Ascending aorta (tissue), 2 donors: ENCODE measurements around the gene CLDN2. TPM values are rescaled to one million over a fixed set of nuclear protein-coding genes. Genes with fewer than 3 reads are reported as not detected.

Experiments used
- DNase-seq, 2 donors: peaks; one replicate each; pipeline ENCODE4 v3.0.0-alpha.2; 2019; ENCODE audit warnings: low spot score in 2 of 2
- H3K27ac ChIP-seq, 2 donors: fragments of 200-600 bp; sonication (generic); one replicate each; pipeline ENCODE4 v1.5.1; 2016 to 2017; ENCODE audit warnings: mild to moderate bottlenecking in 1 of 2
- H3K27me3 ChIP-seq: fragments of 200-600 bp; sonication (generic); one replicate; pipeline ENCODE4 v1.5.1; 2017
- H3K36me3 ChIP-seq, 2 donors: fragments of 200-600 bp; sonication (generic); one replicate each; pipeline ENCODE4 v1.5.1; 2016
- H3K4me1 ChIP-seq, 2 donors: fragments of 200-600 bp; sonication (generic); one replicate each; pipeline ENCODE4 v1.5.1; 2016 to 2017; ENCODE audit warnings: mild to moderate bottlenecking in 1 of 2
- H3K4me3 ChIP-seq, 2 donors: fragments of 200-600 bp; sonication (generic); one replicate each; pipeline ENCODE4 v1.5.1; 2016 to 2017; ENCODE audit warnings: mild to moderate bottlenecking in 1 of 2
- H3K9me3 ChIP-seq, 2 donors: fragments of 200-600 bp; sonication (generic); one replicate each; pipeline ENCODE4 v1.5.1; 2016
- CTCF ChIP-seq, 3 experiments: fragments of 200-600 bp in 2 of 3; fragments of 450-650 bp in 1 of 3; sonication (generic) in 2 of 3; IDR thresholded peaks; one replicate each; pipeline ENCODE4 v1.5.1; 2016 to 2019; ENCODE audit warnings: antibody characterized with exemption in 3 of 3, mild to moderate bottlenecking in 1 of 3, moderate library complexity in 1 of 3
- intact Hi-C: fragments of 100-400 bp; cut with DNase I; formaldehyde crosslinking; loops from one replicate; pipeline ENCODE4 v1.15.1; 2023
- total RNA-seq: library from RNA; depleted of rRNA; stranded (reverse); fragments of >200 nt; gene quantifications from one replicate; pipeline ENCODE4 v1.1.0, GENCODE V29; 2016

The CLDN2 gene
- total RNA-seq, 1 donor from 2014 or later, result 0.43 TPM

GRCh38 chrX:106976416-106976815 lies 56.2 kb downstream of the CLDN2 start:
- Histone ChIP-seq H3K9me3 (no peaks in the 10 kb centered on the region), H3K4me3 (no peak overlapping the region), H3K4me1 (no peaks in the 10 kb centered on the region), H3K27ac (no peak overlapping the region), H3K36me3 (no peaks in the 10 kb centered on the region), H3K27me3 (no peaks in the 10 kb centered on the region)
- intact Hi-C loops, result no loop called here
- TF ChIP-seq CTCF (IDR thresholded peaks at IDR 0.05), result no peak
- DNase-seq, result no peak

Other genes with a start within 250 kb of the CLDN2 start
- gene RNF128, start 193.7 kb upstream of the CLDN2 start, total RNA-seq, result 0.32 TPM
- 7.1 TPM for gene TBC1D8B, start 117.7 kb upstream of the CLDN2 start, total RNA-seq
- gene RIPPLY1, start 17.1 kb upstream of the CLDN2 start, total RNA-seq, result not detected
- gene MORC4, start 79.8 kb downstream of the CLDN2 start, total RNA-seq, result 7.1 TPM
- gene RBM41, start 198.4 kb downstream of the CLDN2 start, total RNA-seq, result 4.6 TPM